ENCODE measurements around the gene SUSD4. TPM values are rescaled to one million over a fixed set of nuclear protein-coding genes. Genes with fewer than 3 reads are reported as not detected.

Gene SUSD4
- polyA plus RNA-seq, 1 donor, result 2.1 TPM

DNA sequence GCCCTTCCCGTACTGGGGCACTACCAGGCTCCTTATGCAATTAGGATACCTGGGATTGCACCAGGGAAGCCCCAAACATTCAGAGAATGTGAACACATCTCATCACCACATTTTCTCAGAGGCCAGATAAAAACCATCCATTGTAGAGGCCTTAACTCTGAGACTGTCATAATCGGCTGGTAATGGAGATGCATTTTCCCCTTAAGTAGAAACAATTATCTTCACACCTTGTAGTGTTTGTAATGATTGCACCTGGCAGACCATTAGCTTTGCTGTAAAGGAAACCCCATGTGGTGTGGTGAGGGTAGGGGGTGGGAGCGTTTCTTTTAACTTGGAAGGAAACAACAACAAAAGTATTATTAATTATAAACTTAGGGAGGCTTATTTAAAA lies 131.0 kb downstream of the SUSD4 start:
- H3K36me3 ChIP-seq (ENCODE audit: control insufficient read depth, insufficient read depth, low read length), result no peaks in the 10 kb centered on the region
- H3K27me3 ChIP-seq (ENCODE audit: control insufficient read depth, insufficient read depth, low read length), result no peaks in the 10 kb centered on the region
- H3K27ac ChIP-seq (ENCODE audit: low read length), result no peak overlapping the region
- WGBS (ENCODE audit: insufficient coverage, low lambda C conversion rate), result no CpG with 5 or more reads among the region's 3 CpGs
- peaks cover 6% of the 10 kb centered on the region for H3K4me1 ChIP-seq (ENCODE audit: control insufficient read depth, insufficient read depth, low read length)
- H3K9me3 ChIP-seq (ENCODE audit: control insufficient read depth, low read depth, low read length), result no peaks in the 10 kb centered on the region
- no peak for DNase-seq
- no peak overlapping the region for H3K4me3 ChIP-seq (ENCODE audit: low read length)

- no CpG with 5 or more reads among the region's 7 CpGs for WGBS (ENCODE audit: insufficient coverage, low lambda C conversion rate)
- no peaks in the 10 kb centered on the region for H3K27me3 ChIP-seq (ENCODE audit: control insufficient read depth, insufficient read depth, low read length)
- DNase-seq, result no peak
Observed at GRCh38 chr1:223231581-223231980, 132.4 kb downstream of the SUSD4 start.

GRCh38 chr1:223231011-223231572 lies 132.9 kb downstream of the SUSD4 start:
- no CpG with 5 or more reads among the region's 7 CpGs for WGBS (ENCODE audit: insufficient coverage, low lambda C conversion rate)
- no peaks in the 10 kb centered on the region for H3K36me3 ChIP-seq (ENCODE audit: control insufficient read depth, insufficient read depth, low read length)
- no peak overlapping the region for H3K27ac ChIP-seq (ENCODE audit: low read length)
- H3K27me3 ChIP-seq (ENCODE audit: control insufficient read depth, insufficient read depth, low read length), result no peaks in the 10 kb centered on the region
- no peak for DNase-seq
- no peak overlapping the region for H3K4me3 ChIP-seq (ENCODE audit: low read length)
- peaks cover 6% of the 10 kb centered on the region for H3K4me1 ChIP-seq (ENCODE audit: control insufficient read depth, insufficient read depth, low read length)
- no peaks in the 10 kb centered on the region for H3K9me3 ChIP-seq (ENCODE audit: control insufficient read depth, low read depth, low read length)

More at GRCh38 chr1:223231581-223231980, 132.4 kb downstream of the SUSD4 start:
- peaks cover 6% of the 10 kb centered on the region for H3K4me1 ChIP-seq (ENCODE audit: control insufficient read depth, insufficient read depth, low read length)
- no peaks in the 10 kb centered on the region for H3K9me3 ChIP-seq (ENCODE audit: control insufficient read depth, low read depth, low read length)
- H3K4me3 ChIP-seq (ENCODE audit: low read length), result no peak overlapping the region
- H3K27ac ChIP-seq (ENCODE audit: low read length), result no peak overlapping the region
- no peaks in the 10 kb centered on the region for H3K36me3 ChIP-seq (ENCODE audit: control insufficient read depth, insufficient read depth, low read length)

GRCh38 chr1:223230161-223230881 lies 133.7 kb downstream of the SUSD4 start:
- peaks cover 6% of the 10 kb centered on the region for H3K4me1 ChIP-seq (ENCODE audit: control insufficient read depth, insufficient read depth, low read length)
- WGBS (ENCODE audit: insufficient coverage, low lambda C conversion rate), result no CpG with 5 or more reads among the region's 11 CpGs
- no peak overlapping the region for H3K4me3 ChIP-seq (ENCODE audit: low read length)
- no peaks in the 10 kb centered on the region for H3K27me3 ChIP-seq (ENCODE audit: control insufficient read depth, insufficient read depth, low read length)
- no peaks in the 10 kb centered on the region for H3K9me3 ChIP-seq (ENCODE audit: control insufficient read depth, low read depth, low read length)
- H3K36me3 ChIP-seq (ENCODE audit: control insufficient read depth, insufficient read depth, low read length), result no peaks in the 10 kb centered on the region
- H3K27ac ChIP-seq (ENCODE audit: low read length), result no peak overlapping the region
- DNase-seq, result no peak

- Histone ChIP-seq H3K27me3 (ENCODE audit: control insufficient read depth, insufficient read depth, low read length) (no peaks in the 10 kb centered on the region), H3K36me3 (ENCODE audit: control insufficient read depth, insufficient read depth, low read length) (no peaks in the 10 kb centered on the region), H3K4me1 (ENCODE audit: control insufficient read depth, insufficient read depth, low read length) (peaks cover 6% of the 10 kb centered on the region), H3K27ac (ENCODE audit: low read length) (no peak overlapping the region), H3K4me3 (ENCODE audit: low read length) (no peak overlapping the region), H3K9me3 (ENCODE audit: control insufficient read depth, low read depth, low read length) (no peaks in the 10 kb centered on the region)
- WGBS (ENCODE audit: insufficient coverage, low lambda C conversion rate), result no CpG with 5 or more reads among the region's 3 CpGs
- no peak for DNase-seq
Observed at GRCh38 chr1:223229756-223230155, 134.2 kb downstream of the SUSD4 start.

GRCh38 chr1:223228931-223229528 lies 134.9 kb downstream of the SUSD4 start:
- WGBS (ENCODE audit: insufficient coverage, low lambda C conversion rate), result no CpG with 5 or more reads among the region's 12 CpGs
- no peak overlapping the region for H3K4me3 ChIP-seq (ENCODE audit: low read length)
- H3K27me3 ChIP-seq (ENCODE audit: control insufficient read depth, insufficient read depth, low read length), result no peaks in the 10 kb centered on the region
- H3K4me1 ChIP-seq (ENCODE audit: control insufficient read depth, insufficient read depth, low read length), result peaks cover 4% of the 10 kb centered on the region
- no peaks in the 10 kb centered on the region for H3K36me3 ChIP-seq (ENCODE audit: control insufficient read depth, insufficient read depth, low read length)
- no peak for DNase-seq
- H3K9me3 ChIP-seq (ENCODE audit: control insufficient read depth, low read depth, low read length), result no peaks in the 10 kb centered on the region
- H3K27ac ChIP-seq (ENCODE audit: low read length), result no peak overlapping the region

DNA sequence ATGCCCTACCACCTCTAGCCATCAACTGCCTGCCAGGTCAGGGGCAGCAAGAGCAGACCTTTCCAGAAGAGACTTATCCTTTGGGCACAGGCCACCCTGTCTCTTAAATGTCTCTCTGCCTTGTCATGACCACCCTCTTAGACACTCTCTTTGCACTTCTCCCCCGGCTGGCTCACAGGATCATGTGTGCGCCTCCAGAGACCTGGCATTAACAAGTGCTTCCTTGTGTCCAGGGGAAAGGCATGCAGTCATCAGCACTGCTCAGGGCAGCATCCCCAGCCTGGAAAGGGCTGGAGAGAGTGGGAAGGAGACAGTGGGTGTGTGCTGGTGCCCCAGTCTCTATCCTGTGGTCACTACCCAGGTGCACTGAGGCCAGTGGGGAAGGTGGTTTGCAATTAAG lies 135.8 kb downstream of the SUSD4 start:
- no peaks in the 10 kb centered on the region for H3K27me3 ChIP-seq (ENCODE audit: control insufficient read depth, insufficient read depth, low read length)
- no CpG with 5 or more reads among the region's 2 CpGs for WGBS (ENCODE audit: insufficient coverage, low lambda C conversion rate)
- DNase-seq, result no peak
- H3K4me3 ChIP-seq (ENCODE audit: low read length), result no peak overlapping the region
- no peaks in the 10 kb centered on the region for H3K9me3 ChIP-seq (ENCODE audit: control insufficient read depth, low read depth, low read length)
- H3K36me3 ChIP-seq (ENCODE audit: control insufficient read depth, insufficient read depth, low read length), result no peaks in the 10 kb centered on the region
- no peak overlapping the region for H3K27ac ChIP-seq (ENCODE audit: low read length)
- no peaks in the 10 kb centered on the region for H3K4me1 ChIP-seq (ENCODE audit: control insufficient read depth, insufficient read depth, low read length)

DNA sequence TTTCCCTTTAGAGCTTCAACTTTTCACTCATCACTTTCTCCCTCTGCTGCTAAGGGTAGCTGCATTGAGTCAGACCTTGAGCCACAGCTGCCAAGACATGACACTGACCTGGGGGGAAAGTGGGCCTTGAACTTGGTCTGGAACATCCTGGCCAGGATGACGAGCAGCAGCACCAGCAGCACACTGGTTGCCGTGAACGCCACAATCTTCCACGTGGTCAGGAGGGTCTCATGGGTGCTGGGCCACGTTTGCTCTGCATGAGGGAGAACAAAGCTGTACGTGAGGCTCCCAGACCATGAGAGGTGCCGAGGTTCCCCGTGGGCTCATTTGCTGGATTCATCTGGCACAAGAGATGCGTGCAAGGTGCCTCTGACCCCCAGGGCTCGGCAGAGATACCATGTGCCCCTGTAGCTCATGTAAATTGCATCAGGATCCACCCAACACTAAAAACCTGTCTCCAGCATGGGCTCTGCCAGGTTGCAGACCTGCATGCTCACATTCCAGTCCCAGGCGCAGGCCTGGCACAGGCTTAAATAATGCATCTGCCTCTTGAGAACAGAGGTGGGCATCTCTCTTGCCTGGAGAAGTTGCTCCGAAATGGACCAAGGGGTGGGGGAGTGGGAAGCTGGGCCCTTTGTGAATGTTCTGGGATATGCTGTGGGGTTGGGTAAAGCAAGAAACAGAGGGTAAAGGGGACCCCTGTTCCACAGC lies 136.3 kb downstream of the SUSD4 start:
- no peak overlapping the region for H3K27ac ChIP-seq (ENCODE audit: low read length)
- no CpG with 5 or more reads among the region's 12 CpGs for WGBS (ENCODE audit: insufficient coverage, low lambda C conversion rate)

DNA sequence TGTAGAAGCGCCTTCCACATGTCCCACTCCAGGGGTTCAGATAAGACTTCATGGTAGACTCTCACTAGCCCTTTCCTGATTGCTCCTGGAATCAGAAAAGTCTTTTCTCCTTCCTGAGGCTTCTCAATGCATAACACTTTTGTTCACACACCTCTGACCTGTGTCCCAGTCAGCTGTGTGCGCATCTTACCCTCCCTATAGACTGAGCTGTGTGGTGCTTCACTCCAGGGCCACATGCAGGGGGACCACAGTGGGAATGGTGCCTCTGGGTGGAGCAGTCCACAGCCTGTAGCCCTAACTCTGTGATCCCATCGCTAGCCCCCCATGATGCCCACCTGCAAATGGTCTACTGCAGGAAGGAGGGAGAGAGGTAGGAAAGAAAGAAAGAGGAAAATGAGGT lies 136.9 kb downstream of the SUSD4 start:
- no peaks in the 10 kb centered on the region for H3K27me3 ChIP-seq (ENCODE audit: control insufficient read depth, insufficient read depth, low read length)
- no peaks in the 10 kb centered on the region for H3K9me3 ChIP-seq (ENCODE audit: control insufficient read depth, low read depth, low read length)
- no peaks in the 10 kb centered on the region for H3K4me1 ChIP-seq (ENCODE audit: control insufficient read depth, insufficient read depth, low read length)
- H3K27ac ChIP-seq (ENCODE audit: low read length), result no peak overlapping the region
- H3K36me3 ChIP-seq (ENCODE audit: control insufficient read depth, insufficient read depth, low read length), result no peaks in the 10 kb centered on the region
- H3K4me3 ChIP-seq (ENCODE audit: low read length), result no peak overlapping the region
- DNase-seq, result no peak
- no CpG with 5 or more reads among the region's 3 CpGs for WGBS (ENCODE audit: insufficient coverage, low lambda C conversion rate)

More for the DNA sequence above, 136.3 kb downstream of the SUSD4 start:
- no peak for DNase-seq
- no peaks in the 10 kb centered on the region for H3K36me3 ChIP-seq (ENCODE audit: control insufficient read depth, insufficient read depth, low read length)
- no peaks in the 10 kb centered on the region for H3K9me3 ChIP-seq (ENCODE audit: control insufficient read depth, low read depth, low read length)
- H3K27me3 ChIP-seq (ENCODE audit: control insufficient read depth, insufficient read depth, low read length), result no peaks in the 10 kb centered on the region
- no peak overlapping the region for H3K4me3 ChIP-seq (ENCODE audit: low read length)
- no peaks in the 10 kb centered on the region for H3K4me1 ChIP-seq (ENCODE audit: control insufficient read depth, insufficient read depth, low read length)

GRCh38 chr1:223226271-223226670 lies 137.7 kb downstream of the SUSD4 start:
- no peak overlapping the region for H3K27ac ChIP-seq (ENCODE audit: low read length)
- no peak for DNase-seq
- no peaks in the 10 kb centered on the region for H3K36me3 ChIP-seq (ENCODE audit: control insufficient read depth, insufficient read depth, low read length)
- no peaks in the 10 kb centered on the region for H3K9me3 ChIP-seq (ENCODE audit: control insufficient read depth, low read depth, low read length)
- WGBS (ENCODE audit: insufficient coverage, low lambda C conversion rate), result no CpG with 5 or more reads among the region's 3 CpGs
- H3K4me1 ChIP-seq (ENCODE audit: control insufficient read depth, insufficient read depth, low read length), result no peaks in the 10 kb centered on the region
- H3K4me3 ChIP-seq (ENCODE audit: low read length), result no peak overlapping the region
- H3K27me3 ChIP-seq (ENCODE audit: control insufficient read depth, insufficient read depth, low read length), result no peaks in the 10 kb centered on the region
